ENCODE data around the gene MTO1. TPM values are rescaled to one million over a fixed set of nuclear protein-coding genes. Genes with fewer than 3 reads are reported as not detected.

The MTO1 gene
- total and polyA plus RNA-seq, 10 donors = 17.8 to 50.2 (median 39.0) TPM

GRCh38 chr6:73471686-73472290 lies 10.3 kb downstream of the MTO1 start:
- Histone ChIP-seq H3K4me3 (peak overlapping the region in 1 of 8 donors; percentile 19), H3K36me3 (peaks cover 3 to 100% (median 88%) of the 10 kb centered on the region in 6 donors), H3K27ac (peak overlapping the region in 7 of 8 donors; percentile 56 to 83 (median 69)), H3K27me3 (replicated peaks in 1 of 7) (no peaks in the 10 kb centered on the region), H3K4me1 (peaks cover 8 to 45% (median 26%) of the 10 kb centered on the region in 6 donors), H3K9me3 (no peaks in the 10 kb centered on the region)
- no peak for DNase-seq
- 60 to 82% (median 69%) methylated on average over 2 of the region's 2 CpGs for WGBS, 5 donors
- intact Hi-C loops (cut with DNase I; ENCODE audit: low total_unique reads) = no loop called here
- TF ChIP-seq POLR2AphosphoS5 (IDR thresholded peaks at IDR 0.05) (no peak), POLR2A (IDR thresholded peaks at IDR 0.05) (no peak)

DNA sequence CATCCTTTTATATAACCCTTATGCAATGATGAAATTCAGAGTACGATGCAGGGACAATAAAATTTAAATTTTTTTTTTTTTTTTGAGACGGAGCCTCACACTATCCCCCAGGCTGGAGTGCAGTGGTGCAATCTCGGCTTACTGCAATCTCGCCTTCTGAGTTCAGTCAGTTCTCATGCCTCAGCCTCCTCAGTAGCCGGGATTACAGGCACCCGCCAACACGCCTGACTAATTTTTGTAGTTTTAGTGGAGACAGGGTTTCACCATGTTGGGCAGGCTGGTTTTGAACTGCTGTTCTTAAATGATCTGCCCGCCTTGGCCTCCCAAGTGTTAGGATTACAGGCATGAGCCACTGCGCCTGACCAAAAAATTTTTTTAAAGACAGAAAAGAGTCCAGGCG lies 15.2 kb downstream of the MTO1 start:
- no peak for DNase-seq
- Histone ChIP-seq H3K9me3 (no peaks in the 10 kb centered on the region), H3K27ac (no peak overlapping the region), H3K36me3 (peaks cover 0 to 100% (median 88%) of the 10 kb centered on the region in 6 donors), H3K4me1 (peaks cover 0 to 24% (median 12%) of the 10 kb centered on the region in 6 donors), H3K27me3 (replicated peaks in 1 of 7) (no peaks in the 10 kb centered on the region), H3K4me3 (no peak overlapping the region)
- TF ChIP-seq, protein P1, sequence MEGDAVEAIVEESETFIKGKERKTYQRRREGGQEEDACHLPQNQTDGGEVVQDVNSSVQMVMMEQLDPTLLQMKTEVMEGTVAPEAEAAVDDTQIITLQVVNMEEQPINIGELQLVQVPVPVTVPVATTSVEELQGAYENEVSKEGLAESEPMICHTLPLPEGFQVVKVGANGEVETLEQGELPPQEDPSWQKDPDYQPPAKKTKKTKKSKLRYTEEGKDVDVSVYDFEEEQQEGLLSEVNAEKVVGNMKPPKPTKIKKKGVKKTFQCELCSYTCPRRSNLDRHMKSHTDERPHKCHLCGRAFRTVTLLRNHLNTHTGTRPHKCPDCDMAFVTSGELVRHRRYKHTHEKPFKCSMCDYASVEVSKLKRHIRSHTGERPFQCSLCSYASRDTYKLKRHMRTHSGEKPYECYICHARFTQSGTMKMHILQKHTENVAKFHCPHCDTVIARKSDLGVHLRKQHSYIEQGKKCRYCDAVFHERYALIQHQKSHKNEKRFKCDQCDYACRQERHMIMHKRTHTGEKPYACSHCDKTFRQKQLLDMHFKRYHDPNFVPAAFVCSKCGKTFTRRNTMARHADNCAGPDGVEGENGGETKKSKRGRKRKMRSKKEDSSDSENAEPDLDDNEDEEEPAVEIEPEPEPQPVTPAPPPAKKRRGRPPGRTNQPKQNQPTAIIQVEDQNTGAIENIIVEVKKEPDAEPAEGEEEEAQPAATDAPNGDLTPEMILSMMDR (IDR thresholded peaks at IDR 0.05 in 8 of 11, conservative IDR thresholded peaks at IDR 0.05 in 3 of 11) = no peak
- no peak for TF ChIP-seq POLR2A (IDR thresholded peaks at IDR 0.05)
- WGBS, 5 donors = 87 to 96% (median 94%) methylated on average over 10 of the region's 10 CpGs
- intact Hi-C loops (cut with DNase I; ENCODE audit: low total_unique reads) = no loop called here

GRCh38 chr6:73477407-73477806 lies 15.9 kb downstream of the MTO1 start:
- WGBS, 5 donors = 97 to 100% (median 97%) methylated on average over 4 of the region's 4 CpGs
- no peaks in the 10 kb centered on the region for H3K27me3 ChIP-seq (replicated peaks in 1 of 7)
- intact Hi-C loops (cut with DNase I; ENCODE audit: low total_unique reads) = no loop called here
- no peak for DNase-seq
- H3K4me1 ChIP-seq = peaks cover 0 to 17% (median 6%) of the 10 kb centered on the region in 6 donors
- peaks cover 0 to 100% (median 95%) of the 10 kb centered on the region in 6 donors for H3K36me3 ChIP-seq
- H3K9me3 ChIP-seq = no peaks in the 10 kb centered on the region
- no peak overlapping the region for H3K27ac ChIP-seq
- H3K4me3 ChIP-seq = no peak overlapping the region
- no peak for TF ChIP-seq POLR2AphosphoS5 (IDR thresholded peaks at IDR 0.05)
- TF ChIP-seq, protein P1 (IDR thresholded peaks at IDR 0.05 in 8 of 11, conservative IDR thresholded peaks at IDR 0.05 in 3 of 11) = no peak
- TF ChIP-seq POLR2A (IDR thresholded peaks at IDR 0.05) = no peak

DNA sequence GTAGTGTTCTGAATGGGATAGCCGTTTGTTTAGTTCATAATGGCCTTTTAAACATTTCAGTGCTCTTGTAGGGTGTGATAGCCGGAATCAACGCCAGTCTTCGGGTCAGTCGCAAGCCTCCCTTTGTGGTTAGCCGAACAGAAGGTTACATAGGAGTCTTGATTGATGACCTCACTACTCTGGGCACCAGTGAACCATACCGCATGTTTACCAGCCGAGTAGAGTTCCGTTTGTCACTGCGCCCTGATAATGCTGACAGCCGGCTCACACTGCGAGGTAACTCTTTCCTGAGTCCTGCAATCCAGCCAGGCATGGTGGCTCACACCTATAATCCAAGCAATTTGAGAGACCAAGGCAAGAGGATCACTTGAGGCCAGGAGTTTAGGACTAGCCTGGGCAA lies 20.4 kb downstream of the MTO1 start:
- Histone ChIP-seq H3K27me3 (replicated peaks in 1 of 7) (no peaks in the 10 kb centered on the region), H3K36me3 (peaks cover 0 to 100% (median 96%) of the 10 kb centered on the region in 6 donors), H3K27ac (no peak overlapping the region), H3K4me1 (no peaks in the 10 kb centered on the region), H3K9me3 (no peaks in the 10 kb centered on the region), H3K4me3 (no peak overlapping the region)
- intact Hi-C loops (cut with DNase I; ENCODE audit: low total_unique reads) = no loop called here
- no peak for DNase-seq
- TF ChIP-seq, protein P1 (IDR thresholded peaks at IDR 0.05 in 8 of 11, conservative IDR thresholded peaks at IDR 0.05 in 3 of 11) = no peak
- TF ChIP-seq POLR2AphosphoS5 (IDR thresholded peaks at IDR 0.05) = no peak
- TF ChIP-seq POLR2A (IDR thresholded peaks at IDR 0.05) = no peak
- 92 to 95% (median 93%) methylated on average over 12 of the region's 12 CpGs for WGBS, 5 donors

Data from spleen (tissue), 11 donors.